ENCODE measurements around the gene TBL1Y.

The TBL1Y gene

GRCh38 chrY:6948378-6948777, 37.9 kb downstream of the TBL1Y start:
- no peaks in the 10 kb centered on the region for H3K36me3 ChIP-seq (ENCODE audit: low read depth)
- H3K27ac ChIP-seq (ENCODE audit: poor library complexity, severe bottlenecking), result no peak overlapping the region
- H3K4me3 ChIP-seq (ENCODE audit: severe bottlenecking), result no peak overlapping the region
- no peak for TF ChIP-seq CTCF (IDR thresholded peaks at IDR 0.05; ENCODE audit: poor library complexity, severe bottlenecking)
- ATAC-seq (ENCODE audit: low read depth) (no peak), DNase-seq (ENCODE audit: low spot score) (no peak)
- H3K4me1 ChIP-seq (ENCODE audit: insufficient read depth, poor library complexity, severe bottlenecking), result peaks cover 6% of the 10 kb centered on the region
- H3K27me3 ChIP-seq (ENCODE audit: insufficient read depth, poor library complexity, severe bottlenecking), result no peaks in the 10 kb centered on the region
- H3K9me3 ChIP-seq (ENCODE audit: severe bottlenecking), result no peaks in the 10 kb centered on the region

GRCh38 chrY:6949947-6950346, 39.5 kb downstream of the TBL1Y start:
- DNase-seq (ENCODE audit: low spot score) (no peak), ATAC-seq (ENCODE audit: low read depth) (peak; percentile 69; the same call in 2 of the 3 replicates)
- no peak overlapping the region for H3K4me3 ChIP-seq (ENCODE audit: severe bottlenecking)
- no peak for TF ChIP-seq CTCF (IDR thresholded peaks at IDR 0.05; ENCODE audit: poor library complexity, severe bottlenecking)
- H3K4me1 ChIP-seq (ENCODE audit: insufficient read depth, poor library complexity, severe bottlenecking), result peaks cover 6% of the 10 kb centered on the region
- no peaks in the 10 kb centered on the region for H3K27me3 ChIP-seq (ENCODE audit: insufficient read depth, poor library complexity, severe bottlenecking)
- H3K27ac ChIP-seq (ENCODE audit: poor library complexity, severe bottlenecking), result no peak overlapping the region
- H3K36me3 ChIP-seq (ENCODE audit: low read depth), result no peaks in the 10 kb centered on the region
- no peaks in the 10 kb centered on the region for H3K9me3 ChIP-seq (ENCODE audit: severe bottlenecking)

GRCh38 chrY:6964732-6965131, 54.2 kb downstream of the TBL1Y start:
- Histone ChIP-seq H3K4me3 (ENCODE audit: severe bottlenecking) (no peak overlapping the region), H3K27me3 (ENCODE audit: insufficient read depth, poor library complexity, severe bottlenecking) (no peaks in the 10 kb centered on the region), H3K4me1 (ENCODE audit: insufficient read depth, poor library complexity, severe bottlenecking) (no peaks in the 10 kb centered on the region), H3K36me3 (ENCODE audit: low read depth) (no peaks in the 10 kb centered on the region), H3K27ac (ENCODE audit: poor library complexity, severe bottlenecking) (no peak overlapping the region), H3K9me3 (ENCODE audit: severe bottlenecking) (no peaks in the 10 kb centered on the region)
- peak; percentile 58; the same call in 2 of the 3 replicates for ATAC-seq (ENCODE audit: low read depth)
- DNase-seq (ENCODE audit: low spot score), result no peak
- TF ChIP-seq CTCF (IDR thresholded peaks at IDR 0.05; ENCODE audit: poor library complexity, severe bottlenecking), result peak; percentile 83

GRCh38 chrY:6966521-6966920, 56.0 kb downstream of the TBL1Y start:
- TF ChIP-seq CTCF (IDR thresholded peaks at IDR 0.05; ENCODE audit: poor library complexity, severe bottlenecking), result no peak
- H3K36me3 ChIP-seq (ENCODE audit: low read depth), result no peaks in the 10 kb centered on the region

GRCh38 chrY:6967736-6968135, 57.2 kb downstream of the TBL1Y start:
- H3K9me3 ChIP-seq (ENCODE audit: severe bottlenecking), result no peaks in the 10 kb centered on the region
- H3K36me3 ChIP-seq (ENCODE audit: low read depth), result no peaks in the 10 kb centered on the region
- no peaks in the 10 kb centered on the region for H3K4me1 ChIP-seq (ENCODE audit: insufficient read depth, poor library complexity, severe bottlenecking)
- no peak for TF ChIP-seq CTCF (IDR thresholded peaks at IDR 0.05; ENCODE audit: poor library complexity, severe bottlenecking)
- no peak overlapping the region for H3K27ac ChIP-seq (ENCODE audit: poor library complexity, severe bottlenecking)
- H3K4me3 ChIP-seq (ENCODE audit: severe bottlenecking), result no peak overlapping the region
- DNase-seq (ENCODE audit: low spot score) (no peak), ATAC-seq (ENCODE audit: low read depth) (no peak)
- no peaks in the 10 kb centered on the region for H3K27me3 ChIP-seq (ENCODE audit: insufficient read depth, poor library complexity, severe bottlenecking)

More at GRCh38 chrY:6966521-6966920, 56.0 kb downstream of the TBL1Y start:
- no peaks in the 10 kb centered on the region for H3K9me3 ChIP-seq (ENCODE audit: severe bottlenecking)
- DNase-seq (ENCODE audit: low spot score) (no peak), ATAC-seq (ENCODE audit: low read depth) (peak; percentile 98)
- no peak overlapping the region for H3K4me3 ChIP-seq (ENCODE audit: severe bottlenecking)
- no peaks in the 10 kb centered on the region for H3K4me1 ChIP-seq (ENCODE audit: insufficient read depth, poor library complexity, severe bottlenecking)
- H3K27ac ChIP-seq (ENCODE audit: poor library complexity, severe bottlenecking), result no peak overlapping the region
- no peaks in the 10 kb centered on the region for H3K27me3 ChIP-seq (ENCODE audit: insufficient read depth, poor library complexity, severe bottlenecking)
